Activated T-cell treated with anti-CD3 and anti-CD28 coated beads, Interleukin-2, amount 50 U/mL, for 48 hours (primary cell): ENCODE results near the gene STK17A.

Experiments
- DNase-seq, 2 experiments: peaks; one replicate each; pipeline ENCODE4 v3.0.0-alpha.2; 2020

The STK17A gene

GRCh38 chr7:43637114-43637806 is 54.4 kb downstream of the STK17A start:
- no peak for DNase-seq

- DNase-seq, result peak in 1 of 2 experiments; percentile 15
These were observed 57.1 kb downstream of the STK17A start for GRCh38 chr7:43639858-43640491.

GRCh38 chr7:43640679-43641078 is 57.8 kb downstream of the STK17A start:
- DNase-seq, result peak in 1 of 2 experiments; percentile 6

GRCh38 chr7:43642897-43643630 is 60.2 kb downstream of the STK17A start:
- DNase-seq, result peak in 1 of 2 experiments; percentile 26

GRCh38 chr7:43643846-43644245 is 60.9 kb downstream of the STK17A start:
- peak in 1 of 2 experiments; percentile 37 for DNase-seq

- DNase-seq, result peak in 1 of 2 experiments; percentile 19
These were observed 62.9 kb downstream of the STK17A start for GRCh38 chr7:43645699-43646226.

- peak in 1 of 2 experiments; percentile 27 for DNase-seq
These were observed 63.9 kb downstream of the STK17A start for GRCh38 chr7:43646603-43647338.

- no peak for DNase-seq
These were observed 64.4 kb downstream of the STK17A start for GRCh38 chr7:43647339-43647672.

GRCh38 chr7:43647673-43648472 is 65.0 kb downstream of the STK17A start:
- DNase-seq, result peak; percentile 72 to 74

- DNase-seq, result peak in 1 of 2 experiments; percentile 64
These were observed 65.8 kb downstream of the STK17A start for GRCh38 chr7:43648473-43649406.

- peak; percentile 65 to 69 for DNase-seq
These were observed 66.9 kb downstream of the STK17A start for GRCh38 chr7:43649755-43650274.

GRCh38 chr7:43650457-43651052 is 67.6 kb downstream of the STK17A start:
- peak in 1 of 2 experiments; percentile 40 for DNase-seq

- no peak for DNase-seq
These were observed 69.5 kb downstream of the STK17A start for GRCh38 chr7:43652364-43652763.

GRCh38 chr7:43653466-43653865 is 70.6 kb downstream of the STK17A start:
- DNase-seq, result no peak

- no peak for DNase-seq
These were observed 71.1 kb downstream of the STK17A start for GRCh38 chr7:43653891-43654504.

- no peak for DNase-seq
These were observed 72.7 kb downstream of the STK17A start for GRCh38 chr7:43655584-43655983.

GRCh38 chr7:43656997-43657396 is 74.1 kb downstream of the STK17A start:
- no peak for DNase-seq

- peak; percentile 64 to 72 for DNase-seq
These were observed 76.0 kb downstream of the STK17A start for GRCh38 chr7:43658718-43659548.

- DNase-seq, result no peak
These were observed 76.6 kb downstream of the STK17A start for GRCh38 chr7:43659549-43659896.
